Fibroblast of lung (primary cell): Measurements from ENCODE around the gene WNT7A.

Experiments used
- EZH2 ChIP-seq: IDR thresholded peaks from 2 replicates; pipeline ENCODE4 v1.5.1; 2012; ENCODE audit warnings: low read length, control low read depth, mild to moderate bottlenecking; ENCODE audit errors: missing control alignments
- TF ChIP-seq, protein P1 (sequence below), 2 donors: IDR thresholded peaks in 1 of 2; conservative IDR thresholded peaks in 1 of 2; 1 replicate in 1 of 2; 2 replicates in 1 of 2; pipeline ENCODE4 v1.5.1; 2011 to 2012; ENCODE audit warnings: low read length in 2 of 2, control low read depth in 1 of 2, inconsistent platforms in 1 of 2, low read depth in 1 of 2, mild to moderate bottlenecking in 1 of 2

DNA sequence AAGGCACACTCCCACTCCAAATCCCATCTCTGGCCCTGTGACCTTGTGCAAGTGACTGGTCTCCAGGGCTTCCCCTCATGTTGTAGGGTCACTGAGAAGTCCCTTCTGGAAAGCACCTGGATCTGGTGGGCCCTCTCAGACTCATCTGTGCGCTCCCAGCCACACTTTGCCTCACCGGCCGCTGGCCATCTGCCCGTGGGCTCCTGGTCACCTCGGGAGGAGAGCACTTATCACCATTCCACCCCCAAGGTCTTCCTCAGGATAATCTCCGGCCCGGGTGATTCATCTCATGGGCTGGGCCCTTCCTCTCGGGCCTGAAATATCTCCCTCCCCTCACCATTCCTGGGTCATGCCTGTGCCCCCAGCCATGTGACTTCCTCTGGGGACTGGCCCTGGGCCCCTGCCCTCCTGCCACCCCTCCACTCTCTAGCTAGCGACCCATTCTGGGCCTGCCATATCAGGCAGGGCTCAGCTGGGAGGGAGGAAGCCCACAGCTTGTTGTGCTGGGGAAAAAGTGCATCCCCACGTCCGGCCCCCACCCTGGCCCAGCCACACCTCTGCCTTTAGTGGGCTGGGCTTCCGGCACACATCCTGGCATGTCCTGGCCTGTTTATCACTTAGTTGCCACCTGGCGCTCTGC lies 10.6 kb upstream of the WNT7A start:
- TF ChIP-seq, protein P1, sequence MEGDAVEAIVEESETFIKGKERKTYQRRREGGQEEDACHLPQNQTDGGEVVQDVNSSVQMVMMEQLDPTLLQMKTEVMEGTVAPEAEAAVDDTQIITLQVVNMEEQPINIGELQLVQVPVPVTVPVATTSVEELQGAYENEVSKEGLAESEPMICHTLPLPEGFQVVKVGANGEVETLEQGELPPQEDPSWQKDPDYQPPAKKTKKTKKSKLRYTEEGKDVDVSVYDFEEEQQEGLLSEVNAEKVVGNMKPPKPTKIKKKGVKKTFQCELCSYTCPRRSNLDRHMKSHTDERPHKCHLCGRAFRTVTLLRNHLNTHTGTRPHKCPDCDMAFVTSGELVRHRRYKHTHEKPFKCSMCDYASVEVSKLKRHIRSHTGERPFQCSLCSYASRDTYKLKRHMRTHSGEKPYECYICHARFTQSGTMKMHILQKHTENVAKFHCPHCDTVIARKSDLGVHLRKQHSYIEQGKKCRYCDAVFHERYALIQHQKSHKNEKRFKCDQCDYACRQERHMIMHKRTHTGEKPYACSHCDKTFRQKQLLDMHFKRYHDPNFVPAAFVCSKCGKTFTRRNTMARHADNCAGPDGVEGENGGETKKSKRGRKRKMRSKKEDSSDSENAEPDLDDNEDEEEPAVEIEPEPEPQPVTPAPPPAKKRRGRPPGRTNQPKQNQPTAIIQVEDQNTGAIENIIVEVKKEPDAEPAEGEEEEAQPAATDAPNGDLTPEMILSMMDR (conservative IDR thresholded peaks at IDR 0.05 in 1 of 2, IDR thresholded peaks at IDR 0.05 in 1 of 2; ENCODE audit: low read depth in 1 of 2, low read length in 2 of 2): no peak
- TF ChIP-seq EZH2: no peak
